HepG2 (cell line): ENCODE data around the gene COX6B1.

Experiments
- ASH2L ChIP-seq: fragments of 300-600, 200-600 bp; sonication (generic); IDR thresholded peaks from 2 replicates; pipeline ENCODE4 v1.7.0; 2017; ENCODE audit warnings: low read depth, mild to moderate bottlenecking, moderate library complexity, mixed read lengths, low read length; ENCODE audit not compliant: insufficient read length
- CHD4 ChIP-seq: fragments of 200-600 bp; sonication (generic); IDR thresholded peaks from 2 replicates; pipeline ENCODE4 v1.7.0; 2017; ENCODE audit warnings: mild to moderate bottlenecking, low read length, borderline replicate concordance
- CTCF ChIP-seq: sonication (generic); formaldehyde crosslinking; IDR thresholded peaks from 2 replicates; pipeline ENCODE4 v1.5.0; 2020; ENCODE audit warnings: mild to moderate bottlenecking, missing genetic modification reagents, moderate library complexity
- ETV5 ChIP-seq: IDR thresholded peaks from 2 replicates; pipeline ENCODE4 v1.6.1; 2018; ENCODE audit warnings: missing biosample characterization, missing genetic modification reagents, inconsistent platforms, borderline replicate concordance
- EZH2 ChIP-seq: conservative IDR thresholded peaks from 2 replicates; pipeline ENCODE4 v1.6.1; 2012; ENCODE audit warnings: mild to moderate bottlenecking, low read depth, low read length, moderate library complexity
- FOXK1 ChIP-seq: sonication (generic); formaldehyde crosslinking; IDR thresholded peaks from 2 replicates; pipeline ENCODE4 v1.4.0; 2020; ENCODE audit warnings: low read depth, missing genetic modification reagents, borderline replicate concordance
- FUBP1 ChIP-seq: sonication (generic); formaldehyde crosslinking; IDR thresholded peaks from 2 replicates; pipeline ENCODE4 v1.5.1; 2020; ENCODE audit warnings: missing genetic modification reagents, mild to moderate bottlenecking, borderline replicate concordance
- HOMEZ ChIP-seq: IDR thresholded peaks from 2 replicates; pipeline ENCODE4 v1.6.1; 2016; ENCODE audit warnings: low read depth
- JUND ChIP-seq: sonication (generic); formaldehyde crosslinking; IDR thresholded peaks from 2 replicates; pipeline ENCODE4 v1.8.0; 2022; ENCODE audit warnings: mild to moderate bottlenecking, missing genetic modification reagents
- MTA1 ChIP-seq: sonication (generic); formaldehyde crosslinking; IDR thresholded peaks from 2 replicates; pipeline ENCODE4 v1.4.0; 2020; ENCODE audit warnings: missing genetic modification reagents, mild to moderate bottlenecking, borderline replicate concordance
- PCBP1 ChIP-seq: fragments of 200-400 bp; formaldehyde crosslinking; IDR thresholded peaks from 2 replicates; pipeline ENCODE4 v1.6.1; 2017; ENCODE audit warnings: mild to moderate bottlenecking, low read depth, low read length, borderline replicate concordance
- POLR2A ChIP-seq, 2 experiments: IDR thresholded peaks; 2 replicates each; pipeline ENCODE4 v1.6.1; 2011; ENCODE audit warnings: low read depth in 2 of 2, low read length in 2 of 2, mild to moderate bottlenecking in 1 of 2, moderate library complexity in 1 of 2; ENCODE audit not compliant: insufficient read depth in 1 of 2
- TBP ChIP-seq: sonication (generic); formaldehyde crosslinking; IDR thresholded peaks from 2 replicates; pipeline ENCODE4 v1.5.0; 2020; ENCODE audit warnings: missing genetic modification reagents
- ZNF33B ChIP-seq: sonication (generic); formaldehyde crosslinking; IDR thresholded peaks from 2 replicates; pipeline ENCODE4 v1.5.1; 2020; ENCODE audit warnings: mild to moderate bottlenecking, missing genetic modification reagents

GRCh38 chr19:35623327-35624010 is 24.7 kb upstream of the COX6B1 start:
- TF ChIP-seq EZH2 (no peak), ZNF33B (no peak), HOMEZ (CRISPR knock-in tag) (no peak), ASH2L (no peak), ETV5 (CRISPR knock-in tag) (no peak), CHD4 (no peak), TBP (CRISPR knock-in tag) (no peak), MTA1 (CRISPR knock-in tag) (no peak), FUBP1 (CRISPR knock-in tag) (no peak), PCBP1 (no peak), CTCF (CRISPR knock-in tag) (no peak), POLR2A (IDR thresholded peaks at IDR 0.05; ENCODE audit: insufficient read depth in 1 of 2, low read depth in 2 of 2, low read length in 2 of 2) (no peak), FOXK1 (CRISPR knock-in tag) (no peak), JUND (no peak)
